ENCODE data around the gene GALNT6. TPM values are rescaled to one million over a fixed set of nuclear protein-coding genes. Genes with fewer than 3 reads are reported as not detected.

GALNT6 gene
- total RNA-seq, 1 experiment from 2014 or later = 9.8 TPM

- peaks cover 0 to 7% (median 6%) of the 10 kb centered on the region in 3 experiments; a peak in 5 of 7 replicates for H3K36me3 Mint-ChIP-seq (ENCODE audit: insufficient read depth in 1 of 3, low read depth in 3 of 3)
- Histone ChIP-seq H2AK5ac (ENCODE audit: insufficient read length, low read length) (no peak overlapping the region), H4K8ac (replicated peaks; ENCODE audit: insufficient read length, low read depth, low read length) (no peak overlapping the region), H3K4me2 (ENCODE audit: insufficient read depth, insufficient read length, low read length) (no peak overlapping the region), H3K56ac (ENCODE audit: insufficient read length, low read depth, low read length) (no peak overlapping the region), H4K5ac (ENCODE audit: insufficient read length, low read depth, low read length) (no peak overlapping the region), H3K79me2 (ENCODE audit: insufficient read depth, low read length) (no peaks in the 10 kb centered on the region), H2AFZ (ENCODE audit: low read length) (no peak overlapping the region), H2BK20ac (ENCODE audit: low read depth, low read length, poor library complexity, severe bottlenecking) (no peak overlapping the region), H3K4me1 (ENCODE audit: insufficient read depth, low read length) (peaks cover 2% of the 10 kb centered on the region; the same call in 1 of the 2 replicates), H2BK5ac (ENCODE audit: insufficient read length, low read length) (no peak overlapping the region), H2BK15ac (ENCODE audit: low read depth, low read length) (no peak overlapping the region), H2BK12ac (ENCODE audit: insufficient read length, low read depth, low read length) (no peak overlapping the region), H3K14ac (ENCODE audit: insufficient read depth, low read length) (no peak overlapping the region), H3K18ac (ENCODE audit: insufficient read length, low read depth, low read length) (no peak overlapping the region), H4K91ac (ENCODE audit: insufficient read length, low read depth, low read length) (no peak overlapping the region), H3K4ac (ENCODE audit: low read depth, low read length) (no peak overlapping the region), H3K9ac (ENCODE audit: extremely low read depth, insufficient read length, low read length) (no peak overlapping the region), H3K23ac (ENCODE audit: insufficient read length, low read depth, low read length) (no peak overlapping the region), H3T11ph (ENCODE audit: low read length) (no peak overlapping the region), H3K9me3 (ENCODE audit: control insufficient read depth, low read depth, low read length) (no peaks in the 10 kb centered on the region), H3K27me3 (ENCODE audit: insufficient read depth, low read length) (no peaks in the 10 kb centered on the region), H2BK120ac (ENCODE audit: low read depth, low read length, poor library complexity, severe bottlenecking) (no peak overlapping the region), H3K79me1 (ENCODE audit: insufficient read depth, low read depth, low read length, poor library complexity, severe bottlenecking) (no peaks in the 10 kb centered on the region), H4K20me1 (ENCODE audit: control insufficient read depth, insufficient read depth, insufficient read length) (no peaks in the 10 kb centered on the region), H3K27ac (ENCODE audit: insufficient read length, low read depth, low read length) (no peak overlapping the region), H3K23me2 (ENCODE audit: insufficient read length, low read depth, low read length, poor library complexity, severe bottlenecking) (peaks cover 7% of the 10 kb centered on the region)
- TF ChIP-seq, protein P1, sequence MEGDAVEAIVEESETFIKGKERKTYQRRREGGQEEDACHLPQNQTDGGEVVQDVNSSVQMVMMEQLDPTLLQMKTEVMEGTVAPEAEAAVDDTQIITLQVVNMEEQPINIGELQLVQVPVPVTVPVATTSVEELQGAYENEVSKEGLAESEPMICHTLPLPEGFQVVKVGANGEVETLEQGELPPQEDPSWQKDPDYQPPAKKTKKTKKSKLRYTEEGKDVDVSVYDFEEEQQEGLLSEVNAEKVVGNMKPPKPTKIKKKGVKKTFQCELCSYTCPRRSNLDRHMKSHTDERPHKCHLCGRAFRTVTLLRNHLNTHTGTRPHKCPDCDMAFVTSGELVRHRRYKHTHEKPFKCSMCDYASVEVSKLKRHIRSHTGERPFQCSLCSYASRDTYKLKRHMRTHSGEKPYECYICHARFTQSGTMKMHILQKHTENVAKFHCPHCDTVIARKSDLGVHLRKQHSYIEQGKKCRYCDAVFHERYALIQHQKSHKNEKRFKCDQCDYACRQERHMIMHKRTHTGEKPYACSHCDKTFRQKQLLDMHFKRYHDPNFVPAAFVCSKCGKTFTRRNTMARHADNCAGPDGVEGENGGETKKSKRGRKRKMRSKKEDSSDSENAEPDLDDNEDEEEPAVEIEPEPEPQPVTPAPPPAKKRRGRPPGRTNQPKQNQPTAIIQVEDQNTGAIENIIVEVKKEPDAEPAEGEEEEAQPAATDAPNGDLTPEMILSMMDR (conservative IDR thresholded peaks at IDR 0.05) = no peak
- peaks cover 3% of the 10 kb centered on the region; the same call in 1 of the 2 replicates for H3K27me3 Mint-ChIP-seq (ENCODE audit: low read depth)
- H3K4me3 Mint-ChIP-seq = no peak overlapping the region
- no peak overlapping the region; a peak in 1 of 7 replicates for H3K27ac Mint-ChIP-seq
- no peak for DNase-seq
- H3K9me3 Mint-ChIP-seq = no peaks in the 10 kb centered on the region
- WGBS (ENCODE audit: extremely low coverage, insufficient read length, low lambda C conversion rate) = no CpG with 5 or more reads among the region's 4 CpGs
- H3K4me1 Mint-ChIP-seq = peaks cover 42 to 43% of the 10 kb centered on the region in 2 experiments
These were observed 38.5 kb upstream of the GALNT6 start for GRCh38 chr12:51429700-51430099.

Measured in H9 (cell line).